Measurements from ENCODE around the gene MMUT.
"Not testable (repeated sequence)": the region's sequence is repeated elsewhere in the genome, so short reads cannot be mapped to it uniquely, and the experiment has no call there.

MMUT gene

DNA sequence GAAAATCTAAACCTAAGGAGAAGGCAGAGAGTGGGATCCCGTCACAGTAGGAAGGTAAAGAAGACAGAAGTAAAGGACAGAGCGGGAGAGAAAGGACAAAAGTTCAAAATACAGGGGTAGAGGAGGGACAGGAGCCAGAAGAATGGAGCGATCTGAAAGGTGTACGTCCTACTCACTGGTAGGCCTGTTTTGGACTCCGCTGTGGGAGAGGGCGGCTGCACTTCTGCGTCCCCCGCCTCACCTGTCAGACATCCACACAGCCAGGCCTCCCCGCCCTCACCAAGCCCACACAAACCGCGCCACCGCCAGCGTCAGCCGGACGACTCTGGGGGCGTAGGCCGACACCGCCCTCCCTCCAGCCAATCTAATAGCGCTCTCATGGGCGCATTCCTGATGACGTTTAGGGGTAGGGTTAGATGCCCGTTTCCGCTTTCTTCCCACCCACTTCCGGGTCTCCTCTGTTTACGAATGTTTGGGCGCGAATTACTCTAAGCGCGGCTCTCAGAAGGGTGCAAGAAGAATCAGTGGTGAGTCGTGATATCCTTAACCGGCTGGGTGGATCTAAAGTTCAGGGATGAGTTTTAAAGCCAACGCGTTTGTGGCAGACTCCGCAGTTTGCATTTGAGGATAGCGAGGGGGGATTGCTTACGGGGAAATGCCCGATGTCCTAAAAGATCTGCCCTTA, at the start of gene MMUT, which contains the start of gene CENPQ:
MMUT (minus strand) TSS at position 327 of the 685 bp plus-strand sequence. CDS start 3,787 bp downstream, outside the sequence.
CENPQ (plus strand) TSS at position 444 of the 685 bp plus-strand sequence. CDS start 6,807 bp downstream, outside the sequence.
- Histone ChIP-seq H3K4me3 (peak within 1 kb of the TSS; percentile 95), H3K27ac (peak within 1 kb of the TSS; percentile 65), H3K36me3 (ENCODE audit: insufficient read depth, low read length) (peaks cover 6% of the 10 kb centered on the region), H3K9ac (ENCODE audit: insufficient read length) (peak within 1 kb of the TSS; percentile 92), H3K9me3 (ENCODE audit: low read depth, low read length) (no peaks in the 10 kb centered on the region)
- DNase-seq (ENCODE audit: low read depth, low spot score), result peak; percentile 82
- TF ChIP-seq POLR2AphosphoS5 (IDR thresholded peaks at IDR 0.05; ENCODE audit: borderline replicate concordance, low read depth, low read length) (peak; percentile 94; the same call in 1 of the 2 replicates), FOXP2 (optimal IDR thresholded peaks at IDR 0.05; ENCODE audit: control extremely low read depth, extremely low read length, insufficient read depth) (no peak)

DNA sequence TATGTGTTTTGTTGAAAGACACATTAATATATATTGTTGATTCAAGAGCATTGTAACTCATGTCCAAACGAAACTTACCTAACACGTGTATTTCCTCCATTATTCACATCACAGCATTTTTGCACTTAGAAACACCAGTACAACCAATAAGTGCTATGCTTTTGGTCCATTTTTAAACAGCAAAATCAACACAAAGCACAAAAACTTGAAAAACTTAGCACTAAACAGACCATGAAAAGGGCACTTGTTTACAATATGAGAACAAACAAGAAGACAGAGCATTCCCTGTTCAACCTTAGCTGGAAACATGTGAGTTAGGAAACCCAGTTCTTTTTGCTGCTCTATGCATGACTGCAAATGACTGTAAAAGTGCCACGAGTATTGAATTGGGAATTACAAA, 46.3 kb upstream of the MMUT start:
- Histone ChIP-seq H3K27ac (no peak overlapping the region), H3K9me3 (ENCODE audit: low read depth, low read length) (no peaks in the 10 kb centered on the region), H3K4me3 (no peak overlapping the region), H3K9ac (ENCODE audit: insufficient read length) (no peak overlapping the region), H3K36me3 (ENCODE audit: insufficient read depth, low read length) (no peaks in the 10 kb centered on the region)
- TF ChIP-seq EZH2 (IDR thresholded peaks at IDR 0.05), result no peak
- no peak for TF ChIP-seq FOXP2 (optimal IDR thresholded peaks at IDR 0.05; ENCODE audit: control extremely low read depth, extremely low read length, insufficient read depth)
- no peak for DNase-seq (ENCODE audit: low read depth, low spot score)

DNA sequence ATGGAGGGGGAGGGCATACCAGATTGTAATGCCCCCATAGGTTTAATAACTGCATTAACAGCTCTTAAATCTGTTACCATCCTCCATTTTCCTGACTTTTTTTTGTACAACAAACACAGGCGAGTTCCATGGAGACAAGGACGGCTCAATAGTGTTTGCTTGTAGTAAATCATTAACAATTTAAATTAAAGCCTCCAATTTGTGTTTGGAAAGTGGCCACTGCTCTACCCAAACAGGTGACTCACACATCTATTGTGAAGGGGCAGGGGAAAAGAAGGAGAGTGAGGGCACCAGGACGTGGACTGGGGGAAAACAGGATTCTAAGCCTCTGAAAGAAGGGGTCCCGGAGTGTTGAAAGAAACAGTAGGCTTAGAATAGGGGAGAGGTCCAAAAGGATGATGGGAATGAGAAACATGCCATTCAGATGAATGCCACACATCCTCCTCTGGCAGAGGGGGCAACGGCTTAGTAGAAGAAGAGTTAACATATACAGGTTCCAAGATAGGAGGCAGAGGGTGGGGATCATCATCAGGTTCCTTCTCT, 43.6 kb upstream of the MMUT start:
- Histone ChIP-seq H3K9ac (ENCODE audit: insufficient read length) (no peak overlapping the region), H3K4me3 (no peak overlapping the region), H3K9me3 (ENCODE audit: low read depth, low read length) (no peaks in the 10 kb centered on the region), H3K36me3 (ENCODE audit: insufficient read depth, low read length) (no peaks in the 10 kb centered on the region), H3K27ac (no peak overlapping the region)
- DNase-seq (ENCODE audit: low read depth, low spot score), result no peak
- TF ChIP-seq POLR2AphosphoS5 (IDR thresholded peaks at IDR 0.05; ENCODE audit: borderline replicate concordance, low read depth, low read length) (no peak), EZH2 (IDR thresholded peaks at IDR 0.05) (no peak), FOXP2 (optimal IDR thresholded peaks at IDR 0.05; ENCODE audit: control extremely low read depth, extremely low read length, insufficient read depth) (no peak)

DNA sequence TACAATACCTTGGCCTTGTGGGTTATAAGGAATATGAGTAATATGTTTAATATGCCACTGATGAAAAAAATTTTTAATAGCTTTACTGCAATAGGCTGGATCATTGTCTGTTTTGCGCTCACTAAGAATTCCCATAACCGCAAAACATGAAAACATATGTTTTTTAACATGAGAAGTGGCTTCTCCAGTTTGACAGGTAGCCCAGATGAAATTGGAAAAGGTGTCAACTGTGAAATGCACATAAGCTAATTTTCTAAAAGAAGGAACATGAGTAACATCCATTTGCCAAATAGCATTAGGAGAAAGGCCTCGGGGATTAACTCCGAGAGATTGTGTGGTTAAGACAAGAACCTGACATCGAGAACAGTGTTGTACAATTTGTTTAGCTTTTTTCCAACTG, 41.6 kb upstream of the MMUT start:
- Histone ChIP-seq H3K36me3 (ENCODE audit: insufficient read depth, low read length) (no peaks in the 10 kb centered on the region), H3K9ac (ENCODE audit: insufficient read length) (no peak overlapping the region), H3K27ac (no peak overlapping the region), H3K9me3 (ENCODE audit: low read depth, low read length) (no peaks in the 10 kb centered on the region), H3K4me3 (no peak overlapping the region)
- TF ChIP-seq EZH2 (IDR thresholded peaks at IDR 0.05) (no peak), POLR2AphosphoS5 (IDR thresholded peaks at IDR 0.05; ENCODE audit: borderline replicate concordance, low read depth, low read length) (no peak), FOXP2 (optimal IDR thresholded peaks at IDR 0.05; ENCODE audit: control extremely low read depth, extremely low read length, insufficient read depth) (no peak)
- no peak for DNase-seq (ENCODE audit: low read depth, low spot score)

DNA sequence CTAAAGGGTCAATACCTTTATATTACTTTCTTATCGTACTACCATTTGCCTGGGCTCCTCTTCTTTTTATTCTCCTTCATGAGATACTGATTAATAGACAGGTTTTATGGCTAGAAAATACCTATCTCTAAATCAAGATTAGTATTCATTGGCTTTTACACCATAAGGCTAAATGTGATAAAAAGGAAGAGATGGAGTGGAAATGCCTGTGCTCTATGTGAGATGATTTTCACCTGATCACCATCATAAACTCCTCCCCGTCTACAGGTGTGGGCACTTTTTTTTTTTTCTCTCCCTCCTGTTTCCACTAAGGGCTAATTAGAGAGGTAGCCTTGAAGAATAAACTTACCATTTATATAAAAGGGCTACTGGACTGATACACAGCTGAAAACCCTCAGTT, 36.6 kb upstream of the MMUT start, which contains the start of gene GLYATL3:
GLYATL3 (plus strand) TSS at position 301 of the 400 bp plus-strand sequence. CDS start 12,068 bp downstream, outside the sequence.
- DNase-seq (ENCODE audit: low read depth, low spot score), result no peak
- TF ChIP-seq POLR2AphosphoS5 (IDR thresholded peaks at IDR 0.05; ENCODE audit: borderline replicate concordance, low read depth, low read length), result no peak
- TF ChIP-seq FOXP2 (optimal IDR thresholded peaks at IDR 0.05; ENCODE audit: control extremely low read depth, extremely low read length, insufficient read depth), result no peak
- TF ChIP-seq EZH2 (IDR thresholded peaks at IDR 0.05), result no peak

DNA sequence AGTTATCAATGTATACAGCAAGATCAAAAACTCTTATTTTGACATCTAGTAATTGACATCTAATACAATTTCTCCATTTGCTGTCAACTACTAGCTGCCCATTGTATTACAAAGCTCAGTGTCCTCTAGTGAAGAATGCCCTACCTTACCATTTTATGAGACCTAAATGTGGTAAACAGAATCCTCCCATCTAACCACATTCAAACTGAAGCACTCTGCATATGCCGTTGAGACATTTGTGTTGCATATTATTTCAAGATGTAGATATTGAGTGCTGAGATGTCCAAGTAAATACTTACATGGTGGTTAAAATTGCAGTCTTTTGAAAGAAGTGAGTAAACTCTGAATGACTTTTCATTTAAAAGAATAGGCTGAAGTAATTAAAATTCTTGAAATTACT, 36.1 kb upstream of the MMUT start:
- Histone ChIP-seq H3K4me3 (no peak overlapping the region), H3K9ac (ENCODE audit: insufficient read length) (no peak overlapping the region), H3K9me3 (ENCODE audit: low read depth, low read length) (no peaks in the 10 kb centered on the region), H3K27ac (no peak overlapping the region), H3K36me3 (ENCODE audit: insufficient read depth, low read length) (peaks cover 2% of the 10 kb centered on the region)
- TF ChIP-seq EZH2 (IDR thresholded peaks at IDR 0.05), result no peak
- TF ChIP-seq POLR2AphosphoS5 (IDR thresholded peaks at IDR 0.05; ENCODE audit: borderline replicate concordance, low read depth, low read length), result no peak
- TF ChIP-seq FOXP2 (optimal IDR thresholded peaks at IDR 0.05; ENCODE audit: control extremely low read depth, extremely low read length, insufficient read depth), result no peak
- no peak for DNase-seq (ENCODE audit: low read depth, low spot score)

More for the DNA sequence above, 36.6 kb upstream of the MMUT start, which contains the start of gene GLYATL3:
- H3K27ac ChIP-seq, result no peak within 1 kb of the TSS
- H3K9ac ChIP-seq (ENCODE audit: insufficient read length), result no peak within 1 kb of the TSS
- no peaks in the 10 kb centered on the region for H3K9me3 ChIP-seq (ENCODE audit: low read depth, low read length)
- H3K36me3 ChIP-seq (ENCODE audit: insufficient read depth, low read length), result no peaks in the 10 kb centered on the region
- no peak within 1 kb of the TSS for H3K4me3 ChIP-seq

DNA sequence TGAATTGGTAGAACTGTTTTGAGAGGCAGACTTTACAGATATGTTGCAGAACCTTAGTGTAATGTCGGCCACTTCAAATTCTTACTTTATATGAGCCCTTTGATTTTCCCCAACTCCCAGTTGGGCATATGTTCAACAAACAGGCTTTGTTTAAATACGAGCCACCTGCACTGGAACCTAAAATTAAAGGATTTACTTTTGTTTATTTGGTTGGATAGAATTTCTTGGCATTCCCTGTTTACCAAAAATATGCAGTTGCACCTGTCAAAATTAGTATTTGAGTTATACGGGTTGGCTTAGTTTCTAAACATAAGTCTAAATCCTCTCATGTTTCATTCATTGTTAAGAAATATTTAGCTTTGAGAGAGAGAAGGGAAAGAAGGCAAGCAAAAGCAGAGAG, 34.3 kb upstream of the MMUT start:
- Histone ChIP-seq H3K36me3 (ENCODE audit: insufficient read depth, low read length) (peaks cover 17% of the 10 kb centered on the region), H3K4me3 (no peak overlapping the region), H3K9ac (ENCODE audit: insufficient read length) (no peak overlapping the region), H3K9me3 (ENCODE audit: low read depth, low read length) (no peaks in the 10 kb centered on the region), H3K27ac (no peak overlapping the region)
- TF ChIP-seq FOXP2 (optimal IDR thresholded peaks at IDR 0.05; ENCODE audit: control extremely low read depth, extremely low read length, insufficient read depth) (no peak), POLR2AphosphoS5 (IDR thresholded peaks at IDR 0.05; ENCODE audit: borderline replicate concordance, low read depth, low read length) (no peak), EZH2 (IDR thresholded peaks at IDR 0.05) (no peak)
- no peak for DNase-seq (ENCODE audit: low read depth, low spot score)

DNA sequence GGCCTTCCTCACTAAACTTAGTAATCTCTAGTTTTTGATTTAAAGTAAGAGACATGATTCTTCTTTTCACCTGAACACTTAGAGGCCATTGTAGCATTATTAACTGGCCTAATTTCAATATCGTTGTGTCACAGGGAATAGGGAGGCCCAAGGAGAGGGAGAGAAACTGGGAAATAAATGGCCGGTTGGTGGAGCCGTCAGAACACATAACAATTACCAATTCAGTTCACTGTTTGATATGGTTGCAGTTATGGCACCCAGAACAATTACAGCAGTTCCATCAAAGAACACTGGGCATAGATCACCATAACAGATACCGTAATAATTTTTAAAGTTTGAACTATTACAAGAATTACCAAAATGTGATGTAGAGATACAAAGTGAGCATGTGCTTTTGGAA, 27.6 kb upstream of the MMUT start:
- H3K9me3 ChIP-seq (ENCODE audit: low read depth, low read length), result no peaks in the 10 kb centered on the region
- DNase-seq (ENCODE audit: low read depth, low spot score), result no peak
- TF ChIP-seq FOXP2 (optimal IDR thresholded peaks at IDR 0.05; ENCODE audit: control extremely low read depth, extremely low read length, insufficient read depth) (no peak), POLR2AphosphoS5 (IDR thresholded peaks at IDR 0.05; ENCODE audit: borderline replicate concordance, low read depth, low read length) (no peak), EZH2 (IDR thresholded peaks at IDR 0.05) (no peak)
- H3K27ac ChIP-seq, result no peak overlapping the region
- H3K36me3 ChIP-seq (ENCODE audit: insufficient read depth, low read length), result peaks cover 60% of the 10 kb centered on the region
- H3K9ac ChIP-seq (ENCODE audit: insufficient read length), result no peak overlapping the region
- no peak overlapping the region for H3K4me3 ChIP-seq

DNA sequence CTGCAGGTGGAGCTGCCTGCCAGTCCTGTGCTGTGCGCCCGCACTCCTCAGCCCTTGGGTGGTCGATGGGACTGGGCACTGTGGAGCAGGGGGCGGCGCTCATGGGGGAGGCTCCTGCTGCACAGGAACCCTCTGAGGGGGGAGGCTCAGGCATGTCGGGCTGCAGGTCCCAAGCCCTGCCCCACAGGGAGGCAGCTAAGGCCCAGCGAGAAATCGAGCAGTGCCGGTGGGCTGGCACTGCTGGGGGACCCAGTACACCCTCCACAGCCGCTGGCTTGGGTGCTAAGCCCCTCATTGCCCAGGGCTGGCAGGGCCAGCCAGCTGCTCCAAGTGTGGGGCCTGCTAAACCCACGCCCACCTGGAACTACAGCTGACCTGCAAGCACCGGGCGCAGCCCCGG, 20.3 kb upstream of the MMUT start:
- DNase-seq (ENCODE audit: low read depth, low spot score); H3K27ac ChIP-seq: not testable (repeated sequence)
- peaks cover 39% of the 10 kb centered on the region for H3K36me3 ChIP-seq (ENCODE audit: insufficient read depth, low read length)

DNA sequence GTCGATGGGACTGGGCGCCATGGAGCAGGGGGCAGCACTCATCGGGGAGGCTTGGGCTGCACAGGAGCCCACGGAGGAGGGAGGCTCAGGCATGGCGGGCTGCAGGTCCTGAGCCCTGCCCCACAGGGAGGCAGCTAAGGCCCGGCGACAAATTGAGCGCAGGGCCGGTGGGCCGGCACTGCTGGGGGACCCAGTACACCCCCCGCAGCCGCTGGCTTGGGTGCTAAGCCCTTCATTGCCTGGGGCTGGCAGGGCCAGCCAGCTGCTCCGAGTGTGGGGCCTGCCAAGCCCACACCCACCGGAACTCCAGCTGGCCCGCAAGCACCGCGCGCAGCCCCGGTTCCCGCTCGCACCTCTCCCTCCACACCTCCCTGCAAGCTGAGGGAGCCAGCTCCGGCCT, 18.8 kb upstream of the MMUT start:
- not testable (repeated sequence) for H3K9me3 ChIP-seq (ENCODE audit: low read depth, low read length); H3K27ac ChIP-seq; DNase-seq (ENCODE audit: low read depth, low spot score); H3K9ac ChIP-seq (ENCODE audit: insufficient read length); H3K4me3 ChIP-seq
- peaks cover 41% of the 10 kb centered on the region for H3K36me3 ChIP-seq (ENCODE audit: insufficient read depth, low read length)

More for the DNA sequence above, 20.3 kb upstream of the MMUT start:
- H3K9ac ChIP-seq (ENCODE audit: insufficient read length); H3K4me3 ChIP-seq; H3K9me3 ChIP-seq (ENCODE audit: low read depth, low read length): not testable (repeated sequence)

Data from SK-N-MC (cell line).